Measurements from ENCODE around the gene WASHC3. TPM values are rescaled to one million over a fixed set of nuclear protein-coding genes. Genes with fewer than 3 reads are reported as not detected.

Gene WASHC3
- total RNA-seq, 1 donor: 113 TPM

- Histone ChIP-seq H3K9me3 (ENCODE audit: low read depth, low read length) (no peaks in the 10 kb centered on the region), H2AFZ (ENCODE audit: low read length) (no peak overlapping the region), H3K79me2 (ENCODE audit: insufficient read depth, low read length) (peaks cover 8% of the 10 kb centered on the region), H3K4me1 (ENCODE audit: insufficient read depth, low read length) (peaks cover 22% of the 10 kb centered on the region), H3K27ac (ENCODE audit: low read depth, low read length) (no peak overlapping the region), H3K4me3 (ENCODE audit: insufficient read depth, low read length) (no peak overlapping the region), H3K4me2 (ENCODE audit: insufficient read depth, low read length) (no peak overlapping the region), H3K27me3 (ENCODE audit: insufficient read depth, low read length) (no peaks in the 10 kb centered on the region), H3K36me3 (ENCODE audit: insufficient read depth, low read length) (peaks cover 4% of the 10 kb centered on the region), H4K20me1 (ENCODE audit: insufficient read depth, low read length) (no peaks in the 10 kb centered on the region)
- no peak for DNase-seq (ENCODE audit: insufficient read length, low spot score, missing footprints)
- no peak for TF ChIP-seq CTCF (IDR thresholded peaks at IDR 0.05; ENCODE audit: extremely low read depth, low read depth, low read length)
These were observed 2.7 kb upstream of the WASHC3 start for GRCh38 chr12:102064476-102064875.

DNA sequence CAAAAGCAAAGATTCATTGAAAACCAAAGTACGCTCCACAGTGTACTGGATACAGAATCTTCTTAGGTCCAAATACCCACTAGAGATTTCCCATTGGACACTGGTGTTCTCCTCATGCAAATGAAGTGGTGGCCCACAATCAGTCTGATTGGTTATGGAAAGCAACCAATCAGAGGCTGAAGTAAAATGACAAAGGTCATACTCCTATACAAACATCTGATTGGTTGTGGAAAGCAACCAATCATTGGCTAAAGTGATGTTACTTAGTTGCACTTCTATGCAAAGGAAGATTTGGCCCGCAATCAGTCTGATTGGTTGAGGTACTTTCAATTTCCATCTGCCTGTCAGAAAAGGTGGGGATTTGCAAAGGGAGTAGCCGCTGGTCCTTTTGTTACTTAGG lies 1.3 kb upstream of the WASHC3 start:
- H3K4me1 ChIP-seq (ENCODE audit: insufficient read depth, low read length): peaks cover 16% of the 10 kb centered on the region
- H3K4me2 ChIP-seq (ENCODE audit: insufficient read depth, low read length): no peak overlapping the region
- peaks cover 6% of the 10 kb centered on the region for H3K36me3 ChIP-seq (ENCODE audit: insufficient read depth, low read length)
- no peak overlapping the region for H3K27ac ChIP-seq (ENCODE audit: low read depth, low read length)
- H2AFZ ChIP-seq (ENCODE audit: low read length): no peak overlapping the region
- no peaks in the 10 kb centered on the region for H3K9me3 ChIP-seq (ENCODE audit: low read depth, low read length)
- no peaks in the 10 kb centered on the region for H3K27me3 ChIP-seq (ENCODE audit: insufficient read depth, low read length)
- no peak for DNase-seq (ENCODE audit: insufficient read length, low spot score, missing footprints)
- H3K79me2 ChIP-seq (ENCODE audit: insufficient read depth, low read length): peaks cover 8% of the 10 kb centered on the region
- H4K20me1 ChIP-seq (ENCODE audit: insufficient read depth, low read length): no peaks in the 10 kb centered on the region
- no peak for TF ChIP-seq CTCF (IDR thresholded peaks at IDR 0.05; ENCODE audit: extremely low read depth, low read depth, low read length)
- H3K4me3 ChIP-seq (ENCODE audit: insufficient read depth, low read length): no peak overlapping the region

- TF ChIP-seq CTCF (IDR thresholded peaks at IDR 0.05; ENCODE audit: extremely low read depth, low read depth, low read length): no peak
- peak overlapping the region; percentile 82 for H3K4me2 ChIP-seq (ENCODE audit: insufficient read depth, low read length)
- H3K4me3 ChIP-seq (ENCODE audit: insufficient read depth, low read length): peak overlapping the region; percentile 95
- H2AFZ ChIP-seq (ENCODE audit: low read length): peak overlapping the region; percentile 92
- H3K4me1 ChIP-seq (ENCODE audit: insufficient read depth, low read length): peaks cover 10% of the 10 kb centered on the region
- peak overlapping the region; percentile 86 for H3K27ac ChIP-seq (ENCODE audit: low read depth, low read length)
- H3K79me2 ChIP-seq (ENCODE audit: insufficient read depth, low read length): peaks cover 11% of the 10 kb centered on the region
- H3K27me3 ChIP-seq (ENCODE audit: insufficient read depth, low read length): no peaks in the 10 kb centered on the region
- no peaks in the 10 kb centered on the region for H3K9me3 ChIP-seq (ENCODE audit: low read depth, low read length)
- H3K36me3 ChIP-seq (ENCODE audit: insufficient read depth, low read length): peaks cover 6% of the 10 kb centered on the region
- no peaks in the 10 kb centered on the region for H4K20me1 ChIP-seq (ENCODE audit: insufficient read depth, low read length)
- DNase-seq (ENCODE audit: insufficient read length, low spot score, missing footprints): no peak
These were observed 622 bp upstream of the WASHC3 start for GRCh38 chr12:102062419-102062806.

- no peak for DNase-seq (ENCODE audit: insufficient read length, low spot score, missing footprints)
- H3K27me3 ChIP-seq (ENCODE audit: insufficient read depth, low read length): no peaks in the 10 kb centered on the region
- peak overlapping the region; percentile 95 for H3K4me3 ChIP-seq (ENCODE audit: insufficient read depth, low read length)
- H3K4me2 ChIP-seq (ENCODE audit: insufficient read depth, low read length): peak overlapping the region; percentile 82
- peak overlapping the region; percentile 96 for H2AFZ ChIP-seq (ENCODE audit: low read length)
- H3K4me1 ChIP-seq (ENCODE audit: insufficient read depth, low read length): peaks cover 8% of the 10 kb centered on the region
- TF ChIP-seq CTCF (IDR thresholded peaks at IDR 0.05; ENCODE audit: extremely low read depth, low read depth, low read length): no peak
- peaks cover 18% of the 10 kb centered on the region for H3K36me3 ChIP-seq (ENCODE audit: insufficient read depth, low read length)
- H3K79me2 ChIP-seq (ENCODE audit: insufficient read depth, low read length): peaks cover 13% of the 10 kb centered on the region
- no peaks in the 10 kb centered on the region for H3K9me3 ChIP-seq (ENCODE audit: low read depth, low read length)
- peak overlapping the region; percentile 86 for H3K27ac ChIP-seq (ENCODE audit: low read depth, low read length)
- no peaks in the 10 kb centered on the region for H4K20me1 ChIP-seq (ENCODE audit: insufficient read depth, low read length)
These were observed 663 bp downstream of the WASHC3 start for GRCh38 chr12:102061096-102061559.

All from osteoblast (primary cell).